Kidney capillary endothelial cell (primary cell): ENCODE data around the gene TBX5.
"Not testable (repeated sequence)": the region's sequence is repeated elsewhere in the genome, so short reads cannot be mapped to it uniquely, and the experiment has no call there.

Experiments used
- DNase-seq: peaks from one replicate; pipeline ENCODE4 v3.0.0-alpha.2; 2018; ENCODE audit warnings: low spot score

Gene TBX5

DNA sequence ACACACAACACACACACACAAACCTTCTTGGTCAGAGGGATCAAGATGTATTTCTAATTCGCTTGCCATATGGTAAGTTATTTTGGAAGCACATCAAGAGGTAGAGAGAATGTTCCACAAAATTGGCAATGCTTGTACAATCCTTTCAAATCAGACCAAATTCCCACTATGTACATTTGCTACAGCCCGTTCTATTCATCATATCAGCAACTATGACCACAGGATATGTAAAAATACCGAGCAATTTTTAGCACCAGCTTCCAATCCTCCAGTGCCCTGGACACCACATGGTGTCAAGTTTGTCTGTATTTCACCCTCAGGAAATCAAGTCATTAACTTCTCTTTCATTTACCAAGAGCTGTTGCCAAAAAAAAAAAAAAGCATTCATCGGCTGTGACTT lies 21.2 kb downstream of the TBX5 start:
- no peak for DNase-seq

DNA sequence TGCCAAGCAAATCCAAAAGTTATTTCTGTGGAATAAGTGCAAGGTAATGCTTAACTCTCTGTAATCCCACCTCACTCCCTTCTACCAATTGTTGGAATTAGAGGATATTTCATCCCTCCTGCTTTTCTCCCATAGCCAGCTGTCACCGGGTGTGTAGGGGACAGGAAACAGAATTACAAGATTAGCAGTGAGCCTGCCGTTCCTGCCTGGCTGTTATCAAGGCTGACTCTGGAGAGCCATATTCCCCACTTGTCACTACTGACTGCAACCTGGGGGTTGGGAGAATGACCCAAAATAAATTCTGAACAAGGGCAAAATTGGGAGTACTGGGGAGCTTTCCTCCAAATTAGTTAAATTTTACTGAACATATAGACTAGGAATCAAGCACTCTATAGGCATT lies 24.8 kb downstream of the TBX5 start:
- no peak for DNase-seq

DNA sequence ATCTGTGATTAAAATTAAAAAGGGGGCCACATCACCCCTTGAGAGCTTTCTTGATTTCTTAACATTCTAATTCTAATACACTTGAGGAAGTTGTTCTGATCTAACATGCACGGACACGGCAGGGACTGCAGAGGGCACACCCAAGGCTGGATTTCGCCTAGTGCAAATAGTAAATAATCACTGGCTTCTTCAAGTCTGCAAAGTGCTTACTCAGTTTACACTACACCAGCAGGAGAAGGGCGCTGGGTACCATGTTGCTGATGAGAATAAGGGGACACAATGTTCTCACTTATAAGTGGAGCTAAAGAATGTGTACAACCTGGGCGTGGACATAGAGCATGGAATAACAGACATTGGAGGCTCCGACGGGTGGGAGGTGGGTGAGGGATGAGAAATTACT lies 34.2 kb downstream of the TBX5 start:
- DNase-seq: no peak

DNA sequence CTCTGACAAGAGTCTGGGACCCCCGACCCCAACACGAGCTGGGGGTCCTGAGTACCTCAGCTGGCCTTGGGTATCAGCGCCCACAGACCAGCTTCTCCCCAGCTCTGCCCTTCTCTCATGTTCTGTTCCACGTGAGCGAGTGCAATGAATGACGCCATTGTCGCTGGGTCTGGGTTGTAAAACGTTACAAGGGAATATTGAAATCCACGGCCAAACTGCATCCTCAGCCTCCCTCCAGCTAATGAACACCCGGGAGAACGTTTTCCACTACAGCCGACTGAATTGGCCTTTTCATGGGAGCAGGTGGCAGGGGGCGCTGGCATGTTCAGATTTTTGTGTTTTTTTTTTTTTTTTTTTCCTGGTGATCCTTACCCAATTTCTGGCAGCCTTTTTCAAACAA lies 34.7 kb downstream of the TBX5 start:
- DNase-seq: no peak

DNA sequence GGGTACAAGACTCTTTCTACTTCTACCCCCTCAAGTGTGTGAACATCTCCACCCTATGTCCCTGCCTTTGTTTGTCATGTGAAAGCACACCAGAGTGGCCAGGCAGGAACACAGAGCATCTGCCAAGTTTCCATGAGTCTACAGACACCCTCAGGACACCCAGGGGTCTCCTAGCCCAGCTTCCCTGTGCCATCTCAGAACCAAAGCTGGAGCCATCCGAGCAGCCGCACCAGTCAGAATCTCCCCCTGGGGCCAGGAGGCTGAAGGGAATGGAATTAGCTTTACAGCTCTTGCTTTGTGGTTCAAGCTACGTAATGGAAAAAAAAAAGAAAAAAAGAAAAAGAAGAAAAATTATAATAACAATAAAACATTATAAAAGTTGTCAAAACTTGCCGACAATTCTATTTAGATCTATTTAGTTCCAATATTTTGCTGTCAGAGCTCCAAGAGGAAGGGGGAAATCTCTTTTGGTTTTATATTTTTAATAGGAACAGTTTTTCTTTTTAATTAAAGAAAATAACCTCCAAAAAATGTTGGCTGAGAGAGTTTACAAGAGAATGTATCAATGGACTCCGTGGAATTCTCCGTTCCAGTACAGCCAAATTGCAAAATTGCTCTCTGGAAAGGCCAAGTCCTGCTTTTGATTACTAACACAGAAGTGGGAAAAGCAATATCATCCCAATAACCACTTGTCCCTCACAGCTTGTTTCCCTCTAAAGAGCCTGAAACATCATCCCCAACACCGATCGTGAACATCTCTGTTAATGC lies 37.1 kb downstream of the TBX5 start:
- no peak for DNase-seq

DNA sequence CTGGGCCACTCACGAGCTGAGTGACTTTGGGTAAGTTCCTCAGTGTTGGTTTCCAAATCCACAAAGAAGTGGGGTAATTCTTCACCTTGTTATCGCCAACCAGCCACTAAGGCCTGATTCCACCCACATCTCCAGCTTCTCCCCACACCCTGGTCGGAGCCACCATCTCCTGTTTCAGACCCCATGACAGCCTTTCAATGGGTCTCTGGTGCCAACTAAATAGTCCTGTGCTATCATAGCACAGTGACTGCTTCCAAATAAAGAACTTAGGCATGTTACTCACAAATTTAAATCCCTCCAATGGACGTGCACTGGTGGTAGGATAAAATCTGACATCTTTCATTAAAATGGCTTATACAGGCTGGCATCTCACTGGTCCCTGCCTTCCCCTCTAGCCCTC lies 44.0 kb downstream of the TBX5 start:
- no peak for DNase-seq

DNA sequence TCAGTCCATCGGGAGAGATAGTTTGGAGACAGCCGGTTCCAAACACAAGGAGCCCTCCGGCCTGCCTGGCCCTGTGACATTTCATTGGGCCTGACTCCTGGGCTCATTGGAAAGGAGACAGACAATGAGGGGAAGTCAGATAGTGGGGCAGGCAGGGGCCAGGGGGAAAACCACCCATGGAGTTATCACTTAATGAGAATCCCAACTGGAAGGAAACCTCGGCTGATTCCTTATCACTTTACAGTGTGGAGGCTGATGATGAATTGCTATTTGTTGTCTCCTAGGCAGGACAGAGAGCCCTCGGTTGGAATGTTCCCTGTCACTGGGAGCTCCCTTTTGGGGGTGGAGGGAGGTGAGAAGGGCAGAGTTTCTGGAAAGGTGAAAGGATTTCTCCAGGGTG lies 44.4 kb downstream of the TBX5 start:
- no peak for DNase-seq

DNA sequence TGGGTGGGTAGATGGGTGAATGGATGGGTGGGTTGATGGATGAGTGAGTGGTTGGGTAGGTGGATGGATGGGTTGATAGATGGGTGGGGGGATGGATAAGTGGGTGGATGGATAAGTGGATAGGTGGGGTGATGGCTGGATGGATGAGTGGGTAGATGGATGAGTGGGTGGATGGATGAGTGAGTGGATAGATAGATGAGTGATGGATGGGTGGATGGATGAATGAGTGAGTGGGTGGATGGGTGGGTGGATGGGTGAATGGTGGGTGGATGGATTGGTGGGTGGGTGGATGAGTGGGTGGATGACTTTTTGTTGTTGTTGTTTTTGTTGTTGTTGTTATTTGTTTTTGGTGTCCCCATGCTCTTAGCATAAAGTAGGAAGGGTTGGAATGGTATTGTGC lies 45.5 kb downstream of the TBX5 start:
- DNase-seq: no peak

DNA sequence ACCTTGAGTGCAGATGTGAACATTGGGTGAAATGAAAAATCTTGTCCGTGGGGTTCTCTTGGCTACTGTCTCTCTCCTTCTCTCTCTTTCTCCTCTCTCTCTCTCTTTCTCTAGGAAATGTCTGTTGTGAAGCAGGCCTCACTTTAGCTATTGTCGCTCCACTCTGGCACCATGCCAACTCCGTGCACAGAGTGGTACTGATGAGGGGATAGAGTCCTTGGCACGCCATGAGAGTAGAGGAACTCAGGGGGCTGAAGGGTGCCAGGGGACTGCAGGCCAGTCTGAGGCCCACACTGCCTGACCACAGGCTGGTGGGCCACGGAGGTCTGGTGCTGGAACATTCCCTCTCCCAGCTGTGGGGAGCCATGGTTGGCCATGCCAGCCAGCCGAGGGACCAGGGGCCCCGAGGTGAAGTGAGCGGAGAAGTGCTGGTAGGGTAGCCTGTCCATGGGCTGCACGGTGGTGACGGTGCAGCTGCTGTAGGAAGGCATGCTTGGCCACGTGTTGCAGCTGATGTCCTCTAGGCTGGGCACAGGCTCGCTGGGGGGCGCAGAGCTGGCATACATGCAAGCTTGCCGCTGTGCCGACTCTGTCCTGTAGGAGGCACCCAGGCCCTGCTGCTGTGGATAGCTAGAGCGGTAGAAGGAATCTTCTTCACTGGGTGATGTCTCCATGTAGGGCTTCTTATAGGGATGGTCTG lies 50.4 kb downstream of the TBX5 start:
- DNase-seq: no peak

DNA sequence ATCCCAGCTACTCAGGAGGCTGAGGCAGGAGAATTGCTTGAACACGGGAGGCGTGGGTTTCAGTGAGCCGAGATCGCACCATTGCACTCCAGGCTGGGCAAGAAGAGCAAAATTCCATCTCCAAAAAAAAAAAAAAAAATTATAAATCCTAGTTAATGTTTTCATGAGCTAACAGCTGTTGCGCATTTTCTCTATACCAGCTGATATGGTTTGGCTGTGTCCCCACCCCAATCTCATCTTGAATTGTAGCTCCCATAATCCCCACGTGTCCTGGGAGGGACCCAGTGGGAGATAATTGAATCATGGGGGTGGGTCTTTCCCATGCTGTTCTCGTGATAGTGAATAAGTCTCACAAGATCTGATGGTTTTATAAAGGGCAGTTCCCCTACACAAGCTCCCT lies 56.7 kb downstream of the TBX5 start:
- not testable (repeated sequence) for DNase-seq

DNA sequence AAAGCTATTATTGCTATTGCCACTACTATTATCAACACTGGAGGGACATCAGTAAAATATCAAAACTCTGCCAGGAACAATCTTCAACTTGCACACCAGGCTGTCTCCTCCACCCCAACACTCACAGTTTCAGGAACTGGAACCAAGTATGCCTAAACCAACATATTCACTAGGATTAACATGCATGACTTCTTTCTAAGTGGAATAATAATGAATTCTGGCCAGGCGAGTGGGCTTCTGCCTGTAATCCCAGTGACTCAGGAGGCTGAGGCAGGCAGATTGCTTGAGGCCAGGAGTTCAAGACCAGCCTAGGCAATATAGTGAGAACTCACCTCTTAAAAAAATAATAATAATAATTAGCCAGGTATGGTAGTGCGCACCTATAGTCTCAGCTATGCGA lies 58.1 kb downstream of the TBX5 start:
- DNase-seq: no peak

DNA sequence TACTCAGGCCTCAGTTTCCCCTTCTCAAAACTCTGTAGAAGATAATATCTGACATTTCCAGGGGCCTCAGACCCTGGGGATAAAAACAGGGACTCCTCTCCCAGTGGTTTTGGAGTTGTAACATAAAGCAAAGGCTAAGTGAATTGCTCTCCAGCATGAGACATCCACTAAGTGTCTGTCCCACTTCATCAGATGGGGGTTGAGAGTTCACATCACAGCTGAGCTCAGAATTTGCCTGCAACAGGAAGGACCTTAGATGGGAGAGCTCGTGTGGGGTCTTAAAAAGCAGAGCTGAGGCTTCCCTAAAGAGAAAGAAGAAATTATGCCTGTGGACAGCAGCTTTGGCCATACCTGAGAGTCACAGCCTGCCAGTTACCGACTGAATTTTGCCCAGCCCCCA lies 61.1 kb downstream of the TBX5 start:
- no peak for DNase-seq

DNA sequence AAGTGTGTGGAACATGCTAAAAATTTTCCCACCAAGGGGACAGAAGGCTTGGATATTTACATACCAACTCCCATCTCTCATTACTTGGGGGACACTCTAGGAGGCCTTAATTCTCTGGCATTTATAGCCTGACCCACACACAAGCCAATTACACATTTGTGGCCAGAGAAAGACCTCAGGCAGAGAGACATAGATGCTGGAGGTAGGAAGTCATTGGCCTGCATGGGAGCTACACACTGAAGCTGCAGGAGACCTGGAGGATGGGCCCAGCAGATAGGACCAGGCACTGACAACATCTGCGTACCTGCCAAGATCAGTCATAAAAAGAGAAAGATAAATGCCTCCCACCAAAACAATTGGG lies 61.7 kb downstream of the TBX5 start:
- DNase-seq: no peak

DNA sequence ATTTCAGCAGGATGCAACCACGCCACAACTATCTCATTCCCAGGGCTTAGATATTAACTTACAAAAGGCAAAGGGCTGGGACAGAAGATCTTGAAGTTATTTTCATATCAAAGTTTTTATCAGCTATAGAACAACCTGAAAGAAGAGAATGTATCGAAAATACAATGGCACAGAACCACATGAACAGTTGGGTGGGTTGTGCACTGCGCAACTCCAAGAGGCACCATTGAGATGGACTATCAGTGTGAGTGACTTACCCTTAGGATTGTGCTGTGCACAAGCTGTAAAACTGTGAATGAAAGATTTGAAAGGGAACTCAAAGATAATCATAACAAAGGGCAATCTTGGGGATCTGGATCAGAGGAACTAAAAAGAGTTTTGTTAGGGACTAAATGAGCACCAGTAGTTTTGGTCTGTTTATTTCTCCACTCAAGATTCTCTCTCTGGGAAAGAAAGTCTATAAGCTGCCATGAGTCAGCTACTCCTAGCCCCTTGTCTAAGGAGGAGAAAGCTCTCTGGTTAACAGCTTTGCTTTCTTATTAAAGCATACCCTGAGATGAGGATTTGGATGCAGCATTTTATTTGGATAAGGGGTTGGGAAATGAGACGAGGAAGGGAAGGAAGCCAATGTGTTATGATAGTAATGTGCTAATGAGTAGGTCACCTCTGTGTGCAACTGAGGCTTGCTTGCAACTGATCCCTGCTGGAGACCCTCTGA lies 62.2 kb downstream of the TBX5 start:
- no peak for DNase-seq

DNA sequence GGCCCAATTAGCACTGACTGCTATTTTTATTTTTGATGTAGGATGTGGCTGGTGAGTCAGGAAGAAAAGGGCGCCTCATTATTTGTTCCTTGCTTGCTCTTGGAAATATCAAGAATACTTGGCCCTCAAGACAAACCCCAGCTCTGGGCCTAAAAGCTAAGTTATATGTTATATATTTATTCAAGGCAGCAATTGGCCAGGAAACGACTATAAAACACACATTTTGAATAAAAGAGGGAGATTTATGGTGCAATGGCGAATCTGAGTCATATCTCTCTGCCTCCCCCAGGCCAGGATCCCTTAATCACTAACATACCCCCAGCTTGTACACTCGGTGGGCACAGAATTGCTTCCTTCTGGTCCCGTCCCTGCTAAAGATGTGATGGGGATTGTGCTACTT lies 63.3 kb downstream of the TBX5 start:
- no peak for DNase-seq

DNA sequence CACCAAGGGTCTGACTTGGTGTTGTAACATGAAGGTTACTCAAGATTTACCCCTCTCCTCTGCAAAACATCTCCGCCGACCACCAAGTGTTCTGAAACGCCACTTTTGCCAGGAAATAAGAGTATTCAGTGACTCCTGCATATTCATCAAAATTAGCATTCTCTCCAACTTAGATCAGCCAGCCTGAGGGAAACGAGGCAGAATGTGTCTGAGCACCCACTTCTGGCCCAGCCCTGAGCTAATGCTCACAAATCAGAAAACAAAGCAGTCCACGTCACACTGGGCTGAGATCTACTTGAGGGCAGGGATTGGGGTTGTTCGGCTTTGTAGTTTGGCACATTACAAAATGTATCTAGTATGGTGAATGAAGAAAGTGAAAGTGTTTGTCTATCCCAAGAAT lies 64.3 kb downstream of the TBX5 start:
- no peak for DNase-seq

DNA sequence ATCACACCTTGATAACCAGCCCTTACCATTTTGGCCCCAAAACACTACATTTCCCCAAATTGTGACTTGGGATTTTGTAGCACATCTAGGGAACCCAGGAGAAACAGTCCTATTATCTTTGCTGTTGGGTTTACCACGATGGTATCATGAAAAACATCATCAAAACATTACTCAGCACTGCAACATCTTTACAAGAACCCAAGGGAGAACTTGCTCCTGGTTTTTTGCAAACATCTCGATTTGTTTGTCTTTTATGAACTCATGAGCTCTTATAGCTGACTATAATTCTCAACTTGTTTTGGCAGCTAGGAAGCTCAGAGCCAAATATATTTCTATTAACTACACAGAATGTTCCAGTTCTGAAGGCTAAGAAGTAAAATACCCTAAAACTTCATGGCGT lies 65.7 kb downstream of the TBX5 start:
- DNase-seq: no peak

DNA sequence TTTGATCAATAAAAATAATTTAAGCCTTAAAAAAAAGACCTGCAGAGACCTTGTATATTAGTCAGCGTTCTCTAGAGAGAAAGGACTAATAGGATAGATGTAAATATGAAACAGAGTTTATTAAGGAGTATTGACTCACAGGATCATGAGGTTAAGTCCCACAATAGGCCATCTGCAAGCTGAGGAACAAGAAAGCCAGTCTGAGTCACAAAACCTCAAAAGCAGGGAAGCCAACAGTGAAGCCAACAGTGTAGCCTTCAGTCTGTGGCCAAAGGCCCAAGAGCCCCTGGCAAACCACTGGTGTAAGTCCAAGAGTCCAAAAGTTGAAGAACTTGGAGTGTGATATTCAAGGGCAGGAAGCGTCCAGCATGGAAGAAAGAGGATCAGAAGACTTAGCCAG lies 66.3 kb downstream of the TBX5 start:
- no peak for DNase-seq

DNA sequence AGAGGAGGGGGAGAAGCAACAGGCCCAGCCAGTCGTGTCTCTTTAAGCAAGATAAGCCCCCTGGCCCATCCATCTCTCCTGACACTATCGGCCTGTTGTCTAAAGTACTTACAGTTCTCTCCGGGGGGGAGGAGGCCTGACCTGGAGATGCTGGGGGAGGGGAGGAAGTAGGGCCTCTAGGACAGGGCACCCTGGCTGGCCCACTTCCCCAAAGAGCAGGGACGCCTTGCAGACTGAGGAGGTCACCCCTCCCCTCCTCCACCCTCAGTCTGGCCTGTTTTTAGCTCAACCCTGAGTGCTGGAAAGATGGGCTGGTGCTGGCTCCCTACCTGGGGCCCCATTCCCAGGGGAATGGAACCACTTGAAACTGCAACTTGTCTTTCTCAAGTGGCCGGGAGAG lies 70.3 kb downstream of the TBX5 start:
- no peak for DNase-seq

DNA sequence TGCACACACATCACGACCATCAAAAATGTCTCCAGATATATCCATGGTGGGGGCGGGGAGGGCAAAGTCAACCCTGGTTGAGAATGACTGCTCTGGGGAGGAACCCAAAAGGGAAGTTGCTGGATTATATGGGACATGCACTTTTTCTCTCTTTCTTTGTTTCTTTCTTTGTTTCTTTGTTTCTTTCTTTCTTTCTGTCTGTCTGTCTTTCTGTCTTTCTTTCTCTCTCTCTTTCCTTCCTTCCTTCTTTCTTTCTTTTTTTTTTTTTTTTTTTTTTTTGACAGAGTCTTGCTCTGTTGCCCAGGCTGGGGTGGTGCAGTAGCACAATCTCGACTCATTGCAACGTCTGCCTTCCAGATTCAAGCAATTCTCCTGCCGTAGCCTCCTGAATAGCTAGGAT lies 71.5 kb downstream of the TBX5 start:
- DNase-seq: no peak

DNA sequence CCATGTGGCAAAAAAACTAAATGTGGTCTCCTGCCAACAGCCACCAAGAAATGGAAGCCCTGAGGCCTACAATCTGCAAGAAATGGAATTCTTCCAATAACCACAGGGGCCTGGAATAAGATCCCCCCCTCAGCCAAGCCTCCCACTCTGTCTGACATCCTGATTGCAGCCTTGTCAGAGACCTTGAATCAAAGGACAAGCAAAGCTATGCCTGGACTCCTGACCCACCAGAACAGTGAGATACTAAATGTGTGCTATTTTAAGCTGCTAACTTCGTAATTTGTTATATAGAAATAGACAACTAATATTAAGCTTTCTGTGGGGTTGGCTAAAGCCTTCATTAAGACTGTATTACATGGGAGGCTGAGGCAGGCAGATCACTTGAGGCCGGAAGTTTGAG lies 77.7 kb downstream of the TBX5 start:
- DNase-seq: no peak

DNA sequence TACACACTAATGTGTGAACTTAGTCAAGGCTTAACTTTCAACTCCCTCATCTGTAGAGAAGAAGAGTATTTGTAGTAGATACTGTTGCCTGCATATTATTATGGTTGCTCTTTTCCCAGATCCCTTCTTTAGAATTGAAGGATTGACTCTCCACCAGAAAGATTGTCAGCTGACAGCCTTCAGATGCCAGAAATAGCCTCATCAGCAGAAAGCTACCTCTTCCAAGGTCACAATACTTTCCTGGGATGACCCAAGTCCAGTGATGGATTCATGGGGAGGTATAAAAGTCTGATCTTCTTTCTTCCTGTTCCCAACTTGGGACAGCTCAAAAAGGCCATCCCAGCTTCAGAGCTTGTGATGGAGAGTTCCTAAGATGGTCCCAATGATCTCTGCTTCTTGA lies 78.2 kb downstream of the TBX5 start:
- no peak for DNase-seq

DNA sequence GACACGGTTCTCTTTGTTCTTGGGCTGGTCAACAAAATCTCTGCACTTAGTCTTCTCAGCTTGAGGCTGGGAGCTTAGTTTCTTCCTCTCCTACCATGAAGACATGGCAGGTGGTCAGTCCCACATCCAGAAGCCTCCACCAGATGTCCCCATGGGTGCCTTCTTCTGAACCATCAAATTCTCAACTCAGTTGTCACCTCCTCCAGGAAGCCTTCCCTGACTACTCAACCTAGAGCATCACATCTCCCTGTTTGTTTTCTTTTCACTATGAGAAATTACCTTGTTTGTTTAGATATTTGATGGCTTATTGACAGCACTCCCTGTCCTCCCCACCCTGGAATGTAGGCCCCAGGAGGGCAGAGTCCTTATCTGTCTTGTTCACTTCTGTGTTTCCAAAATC lies 84.4 kb downstream of the TBX5 start:
- DNase-seq: no peak

DNA sequence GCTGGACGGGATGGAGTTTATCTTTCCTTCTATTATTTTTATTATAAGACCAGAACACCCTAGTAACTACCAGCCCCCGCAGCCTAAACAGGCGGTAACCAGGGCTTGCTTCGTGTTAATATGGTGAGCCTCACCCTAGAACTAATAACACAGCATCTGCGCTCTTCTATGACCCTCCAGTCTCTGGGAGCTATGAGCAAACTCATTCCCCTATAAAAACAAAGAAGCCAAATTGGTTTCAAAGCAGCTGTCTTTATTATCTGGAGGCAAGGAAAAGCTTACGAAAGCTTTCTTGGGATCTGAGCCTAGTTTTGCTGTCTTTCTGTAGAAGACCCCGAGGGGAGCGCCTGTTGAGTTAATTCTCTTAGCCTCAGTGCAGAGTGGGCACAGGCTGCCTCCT lies 85.0 kb downstream of the TBX5 start:
- DNase-seq: no peak
